ENCODE results near the gene PLS1. TPM values are rescaled to one million over a fixed set of nuclear protein-coding genes. Genes with fewer than 3 reads are reported as not detected.
"Not testable (repeated sequence)": the region's sequence is repeated elsewhere in the genome, so short reads cannot be mapped to it uniquely, and the experiment has no call there.

The PLS1 gene
- total RNA-seq, 2 donors from 2014 or later: 252 to 418 TPM

GRCh38 chr3:142586803-142587406 is 9.3 kb upstream of the PLS1 start:
- DNase-seq: peak; percentile 59
- H3K27me3 ChIP-seq: no peaks in the 10 kb centered on the region

GRCh38 chr3:142588703-142589102 is 7.5 kb upstream of the PLS1 start:
- Histone ChIP-seq H3K36me3 (no peaks in the 10 kb centered on the region), H3K27me3 (no peaks in the 10 kb centered on the region), H3K4me1 (no peaks in the 10 kb centered on the region), H3K9me3 (no peaks in the 10 kb centered on the region), H3K27ac (no peak overlapping the region), H3K9ac (ENCODE audit: low read depth in 2 of 2, low read length in 2 of 2) (no peak overlapping the region), H3K4me3 (no peak overlapping the region)
- intact Hi-C loops (cut with DNase I): loop anchor here (5.0 to 10.0 kb wide), 2 partner anchors 236 to 404 kb away; no protein-coding TSS in a partner anchor
- no peak for TF ChIP-seq CTCF (IDR thresholded peaks at IDR 0.05)
- no peak for DNase-seq

More at GRCh38 chr3:142586803-142587406, 9.3 kb upstream of the PLS1 start:
- H3K4me1 ChIP-seq: no peaks in the 10 kb centered on the region
- H3K9me3 ChIP-seq: no peaks in the 10 kb centered on the region
- no peaks in the 10 kb centered on the region for H3K36me3 ChIP-seq
- H3K4me3 ChIP-seq: no peak overlapping the region
- intact Hi-C loops (cut with DNase I): loop anchor here (5.0 to 10.0 kb wide), 2 partner anchors 238 to 405 kb away; no protein-coding TSS in a partner anchor
- no peak overlapping the region for H3K27ac ChIP-seq
- no peak overlapping the region for H3K9ac ChIP-seq (ENCODE audit: low read depth in 2 of 2, low read length in 2 of 2)
- peak; percentile 68 for TF ChIP-seq CTCF (IDR thresholded peaks at IDR 0.05)

- intact Hi-C loops (cut with DNase I); H3K4me3 ChIP-seq; H3K9me3 ChIP-seq; H3K27ac ChIP-seq; DNase-seq; H3K27me3 ChIP-seq; H3K4me1 ChIP-seq; H3K36me3 ChIP-seq; H3K9ac ChIP-seq (ENCODE audit: low read depth in 2 of 2, low read length in 2 of 2): not testable (repeated sequence)
These were observed 3.9 kb upstream of the PLS1 start for GRCh38 chr3:142592268-142592667.

GRCh38 chr3:142595141-142595540 is 1.1 kb upstream of the PLS1 start:
- Histone ChIP-seq H3K27ac (peak overlapping the region; percentile 83), H3K9ac (ENCODE audit: low read depth in 2 of 2, low read length in 2 of 2) (peak overlapping the region in 1 of 2 donors; percentile 91), H3K27me3 (no peaks in the 10 kb centered on the region), H3K4me1 (no peaks in the 10 kb centered on the region), H3K4me3 (no peak overlapping the region), H3K9me3 (no peaks in the 10 kb centered on the region), H3K36me3 (no peaks in the 10 kb centered on the region)
- intact Hi-C loops (cut with DNase I): no loop called here
- TF ChIP-seq CTCF (IDR thresholded peaks at IDR 0.05): no peak
- no peak for DNase-seq

- peak overlapping the region; percentile 83 for H3K27ac ChIP-seq
- peak overlapping the region; percentile 85 to 91 for H3K9ac ChIP-seq (ENCODE audit: low read depth in 2 of 2, low read length in 2 of 2)
- H3K36me3 ChIP-seq: no peaks in the 10 kb centered on the region
- intact Hi-C loops (cut with DNase I): no loop called here
- DNase-seq: no peak
- no peak for TF ChIP-seq CTCF (IDR thresholded peaks at IDR 0.05)
- no peaks in the 10 kb centered on the region for H3K27me3 ChIP-seq
- no peaks in the 10 kb centered on the region for H3K4me1 ChIP-seq
- H3K9me3 ChIP-seq: no peaks in the 10 kb centered on the region
- H3K4me3 ChIP-seq: peak overlapping the region; percentile 63
These were observed 627 bp upstream of the PLS1 start for GRCh38 chr3:142595581-142595950.

GRCh38 chr3:142596726-142597088 is 514 bp downstream of the PLS1 start:
- peak overlapping the region; percentile 83 for H3K27ac ChIP-seq
- H3K9me3 ChIP-seq: no peaks in the 10 kb centered on the region
- H3K36me3 ChIP-seq: no peaks in the 10 kb centered on the region
- intact Hi-C loops (cut with DNase I): no loop called here
- no peak for DNase-seq
- H3K4me1 ChIP-seq: no peaks in the 10 kb centered on the region
- peak overlapping the region; percentile 63 for H3K4me3 ChIP-seq
- peak overlapping the region; percentile 85 to 91 for H3K9ac ChIP-seq (ENCODE audit: low read depth in 2 of 2, low read length in 2 of 2)
- no peak for TF ChIP-seq CTCF (IDR thresholded peaks at IDR 0.05)
- no peaks in the 10 kb centered on the region for H3K27me3 ChIP-seq
